ENCODE measurements around the gene CCT5.
A peak's percentile ranks its signal among the peaks of the same experiment; 100 is the strongest.

CCT5 gene
- 64.3 to 836 (median 178) reads per million in 9 experiments for total RNA-seq

DNA sequence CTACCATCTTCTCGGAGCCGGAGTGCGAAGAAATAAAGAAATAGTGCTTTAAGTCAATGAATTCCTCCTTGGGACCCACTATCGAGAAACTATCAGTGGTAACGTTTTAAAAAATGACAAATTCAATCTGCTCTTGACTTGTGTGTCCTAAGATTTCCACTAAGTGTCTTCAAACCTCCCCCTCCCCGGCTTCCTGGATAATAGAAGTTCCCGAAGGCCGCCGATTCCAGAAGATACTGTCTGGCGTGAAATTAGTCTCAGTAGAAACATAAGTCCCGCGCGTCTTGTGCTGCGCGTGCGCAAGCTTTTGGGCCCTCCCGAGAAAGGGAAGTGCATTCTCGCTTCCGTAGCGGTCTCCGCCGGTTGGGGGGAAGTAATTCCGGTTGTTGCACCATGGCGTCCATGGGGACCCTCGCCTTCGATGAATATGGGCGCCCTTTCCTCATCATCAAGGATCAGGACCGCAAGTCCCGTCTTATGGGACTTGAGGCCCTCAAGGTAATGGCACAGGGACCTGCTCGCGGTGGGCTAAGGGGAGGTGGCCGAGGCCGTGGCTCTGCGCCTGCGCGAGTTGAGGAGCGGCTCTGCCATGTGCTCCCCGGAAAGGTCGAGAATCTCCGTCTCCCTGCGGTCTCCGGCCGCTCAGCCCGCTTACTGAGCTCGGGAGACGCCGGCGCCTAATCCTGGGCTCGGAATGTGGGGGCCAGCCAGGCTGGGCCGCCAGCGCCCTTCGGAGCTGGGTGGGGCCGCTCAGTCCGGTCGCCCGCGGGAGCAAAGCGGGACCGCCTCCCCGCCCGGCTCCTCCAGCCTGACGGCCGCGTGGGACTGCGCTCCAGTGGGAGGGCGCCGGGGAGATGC lies at the start of gene CCT5:
TSS of gene CCT5 (plus strand) at position 333 of the 858 bp plus-strand sequence. CDS start at position 394, 61 bp downstream.
- Mint-ChIP-seq H3K27ac (peak within 1 kb of the TSS; percentile 99 to 100), H3K4me3 (peak within 1 kb of the TSS; percentile 86 to 90), H3K27me3 (no peaks in the 10 kb centered on the region), H3K4me1 (ENCODE audit: low read depth in 2 of 2) (peaks cover 28 to 43% of the 10 kb centered on the region in 2 donors), H3K9me3 (no peaks in the 10 kb centered on the region), H3K36me3 (ENCODE audit: insufficient read depth) (peaks cover 24% of the 10 kb centered on the region)
- peak; percentile 83 for ATAC-seq (replicated peaks)
- peak; percentile 86 to 90 (median 88) for DNase-seq

- no peaks in the 10 kb centered on the region for H3K27me3 Mint-ChIP-seq
- H3K9me3 Mint-ChIP-seq, result peaks cover 0 to 6% of the 10 kb centered on the region in 2 donors
- H3K4me1 Mint-ChIP-seq (ENCODE audit: low read depth in 2 of 2), result no peaks in the 10 kb centered on the region
- DNase-seq (no peak), ATAC-seq (replicated peaks) (no peak)
- no peaks in the 10 kb centered on the region for H3K36me3 Mint-ChIP-seq (ENCODE audit: insufficient read depth)
- H3K27ac Mint-ChIP-seq, result no peak overlapping the region
- H3K4me3 Mint-ChIP-seq, result no peak overlapping the region
Observed at GRCh38 chr5:10201223-10201868, 48.7 kb upstream of the CCT5 start.

DNA sequence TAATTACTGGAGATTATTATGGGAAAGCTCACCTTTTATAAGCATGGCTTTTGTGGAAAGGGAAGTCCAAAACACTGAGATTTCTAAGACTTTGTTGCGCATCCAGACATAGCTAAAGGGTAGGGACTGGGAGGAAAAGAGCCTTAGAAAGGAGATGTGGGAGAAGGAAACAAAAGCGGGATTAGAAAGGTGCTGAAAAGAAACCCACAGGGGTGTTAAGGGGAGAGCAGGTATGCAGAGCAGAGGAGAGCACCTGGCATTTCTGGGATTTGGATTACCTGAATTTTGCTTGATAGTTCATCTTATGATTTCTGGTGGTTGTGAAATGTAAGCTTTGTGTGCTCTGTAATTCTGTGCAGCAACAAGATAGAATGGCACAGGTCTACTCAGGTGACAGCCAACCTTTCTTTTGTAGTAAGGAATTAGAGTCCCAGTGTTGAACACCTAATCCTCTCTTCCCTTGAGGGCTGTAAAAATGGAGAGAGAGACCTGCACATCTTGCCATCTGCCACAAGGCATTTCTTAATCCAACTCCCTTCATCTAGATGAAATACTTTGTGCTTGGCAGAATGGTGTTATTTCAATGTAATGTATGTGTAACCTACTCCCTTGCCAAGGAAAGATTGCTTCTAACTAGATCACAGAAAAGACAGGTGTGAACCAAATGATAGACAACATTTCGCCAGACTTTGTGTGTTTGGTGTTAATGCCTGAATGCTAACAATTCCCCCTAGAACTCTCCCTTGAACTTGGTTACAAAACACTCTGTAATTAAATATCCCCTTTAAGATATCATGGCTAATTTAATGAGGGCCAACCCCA lies 47.8 kb upstream of the CCT5 start:
- Mint-ChIP-seq H3K4me3 (no peak overlapping the region), H3K4me1 (ENCODE audit: low read depth in 2 of 2) (no peaks in the 10 kb centered on the region), H3K9me3 (peaks cover 0 to 3% of the 10 kb centered on the region in 2 donors), H3K27ac (no peak overlapping the region), H3K36me3 (ENCODE audit: insufficient read depth) (no peaks in the 10 kb centered on the region), H3K27me3 (no peaks in the 10 kb centered on the region)
- DNase-seq (no peak), ATAC-seq (replicated peaks) (no peak)

GRCh38 chr5:10209004-10209403 lies 41.1 kb upstream of the CCT5 start:
- Mint-ChIP-seq H3K4me3 (no peak overlapping the region), H3K4me1 (ENCODE audit: low read depth in 2 of 2) (no peaks in the 10 kb centered on the region), H3K36me3 (ENCODE audit: insufficient read depth) (no peaks in the 10 kb centered on the region), H3K27me3 (no peaks in the 10 kb centered on the region), H3K27ac (no peak overlapping the region), H3K9me3 (no peaks in the 10 kb centered on the region)
- ATAC-seq (replicated peaks) (no peak), DNase-seq (no peak)

DNA sequence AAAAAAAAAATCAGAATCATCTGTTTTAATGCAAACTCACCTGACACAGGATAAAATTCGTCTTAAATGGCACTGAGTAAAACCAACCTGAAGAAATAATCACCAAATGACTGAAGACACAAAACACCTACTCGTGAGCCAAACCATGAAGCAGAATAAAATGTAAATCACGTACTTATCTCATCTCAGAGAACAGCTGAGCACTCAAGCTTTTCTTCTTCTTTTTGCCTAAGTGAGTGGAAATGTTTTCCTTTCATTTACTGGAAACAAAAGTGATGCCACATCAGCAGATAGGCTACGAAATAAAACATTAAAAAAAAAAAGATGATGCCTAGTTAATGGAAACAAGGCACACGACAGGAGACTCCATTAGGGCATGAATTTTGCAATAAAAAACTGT lies 36.8 kb upstream of the CCT5 start:
- Mint-ChIP-seq H3K36me3 (ENCODE audit: insufficient read depth) (no peaks in the 10 kb centered on the region), H3K27me3 (no peaks in the 10 kb centered on the region), H3K9me3 (no peaks in the 10 kb centered on the region), H3K4me3 (no peak overlapping the region), H3K27ac (no peak overlapping the region), H3K4me1 (ENCODE audit: low read depth in 2 of 2) (no peaks in the 10 kb centered on the region)
- no peak for DNase-seq
- no peak for ATAC-seq (replicated peaks)

- H3K27me3 Mint-ChIP-seq, result no peaks in the 10 kb centered on the region
- H3K9me3 Mint-ChIP-seq, result no peaks in the 10 kb centered on the region
- no peaks in the 10 kb centered on the region for H3K4me1 Mint-ChIP-seq (ENCODE audit: low read depth in 2 of 2)
- no peak overlapping the region for H3K27ac Mint-ChIP-seq
- H3K36me3 Mint-ChIP-seq (ENCODE audit: insufficient read depth), result no peaks in the 10 kb centered on the region
- ATAC-seq (replicated peaks) (no peak), DNase-seq (no peak)
- H3K4me3 Mint-ChIP-seq, result no peak overlapping the region
Observed at GRCh38 chr5:10214041-10214440, 36.0 kb upstream of the CCT5 start.

GRCh38 chr5:10215366-10215765 lies 34.7 kb upstream of the CCT5 start:
- H3K4me1 Mint-ChIP-seq (ENCODE audit: low read depth in 2 of 2), result no peaks in the 10 kb centered on the region
- H3K4me3 Mint-ChIP-seq, result no peak overlapping the region
- no peaks in the 10 kb centered on the region for H3K36me3 Mint-ChIP-seq (ENCODE audit: insufficient read depth)
- DNase-seq (no peak), ATAC-seq (replicated peaks) (no peak)
- no peak overlapping the region for H3K27ac Mint-ChIP-seq
- no peaks in the 10 kb centered on the region for H3K9me3 Mint-ChIP-seq
- no peaks in the 10 kb centered on the region for H3K27me3 Mint-ChIP-seq

GRCh38 chr5:10216107-10216506 lies 34.0 kb upstream of the CCT5 start:
- Mint-ChIP-seq H3K27me3 (no peaks in the 10 kb centered on the region), H3K27ac (no peak overlapping the region), H3K36me3 (ENCODE audit: insufficient read depth) (no peaks in the 10 kb centered on the region), H3K4me3 (no peak overlapping the region), H3K4me1 (ENCODE audit: low read depth in 2 of 2) (no peaks in the 10 kb centered on the region), H3K9me3 (no peaks in the 10 kb centered on the region)
- no peak for ATAC-seq (replicated peaks)
- DNase-seq, result no peak

DNA sequence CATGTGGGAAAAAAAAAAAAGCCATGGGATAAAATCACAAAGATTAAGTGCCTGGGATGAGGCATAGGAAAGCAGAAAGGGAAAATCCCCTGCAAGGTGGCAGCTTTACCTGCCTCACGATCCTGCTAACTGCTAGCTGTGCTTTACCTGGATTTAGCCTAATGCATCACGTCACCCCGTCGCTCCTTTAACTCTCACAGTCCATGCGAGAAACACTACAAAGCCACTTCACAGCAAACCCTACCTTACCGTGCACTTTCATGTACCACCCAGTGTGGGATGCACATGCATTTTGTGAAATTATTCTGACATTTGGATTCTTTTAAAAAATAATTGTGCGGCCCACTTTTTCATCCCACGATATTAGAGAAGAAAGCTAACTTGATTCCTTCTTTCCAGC lies 31.4 kb upstream of the CCT5 start:
- H3K27ac Mint-ChIP-seq, result no peak overlapping the region
- H3K4me1 Mint-ChIP-seq (ENCODE audit: low read depth in 2 of 2), result no peaks in the 10 kb centered on the region
- no peaks in the 10 kb centered on the region for H3K9me3 Mint-ChIP-seq
- ATAC-seq (replicated peaks) (no peak), DNase-seq (no peak)
- H3K4me3 Mint-ChIP-seq, result no peak overlapping the region
- no peaks in the 10 kb centered on the region for H3K27me3 Mint-ChIP-seq
- no peaks in the 10 kb centered on the region for H3K36me3 Mint-ChIP-seq (ENCODE audit: insufficient read depth)

DNA sequence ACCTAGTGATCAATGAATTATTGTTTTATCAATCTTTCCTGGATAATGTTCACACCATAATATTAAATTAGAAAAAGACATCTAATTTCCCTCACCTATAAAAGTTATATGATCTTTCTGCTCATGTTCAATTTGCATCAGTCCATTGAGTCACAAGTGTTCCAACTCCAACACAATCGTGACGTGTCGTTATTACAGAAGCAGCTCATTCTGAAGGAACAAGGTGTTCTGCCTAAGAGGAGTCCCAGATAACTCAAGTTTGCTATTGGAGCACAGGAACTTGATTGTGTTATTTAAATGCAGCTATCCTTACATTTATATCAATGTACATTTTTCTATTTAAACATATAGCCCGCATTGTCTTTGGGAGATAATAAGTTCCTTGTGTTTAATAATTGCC lies 31.0 kb upstream of the CCT5 start:
- no peak overlapping the region for H3K27ac Mint-ChIP-seq
- H3K4me1 Mint-ChIP-seq (ENCODE audit: low read depth in 2 of 2), result no peaks in the 10 kb centered on the region
- H3K36me3 Mint-ChIP-seq (ENCODE audit: insufficient read depth), result no peaks in the 10 kb centered on the region
- H3K27me3 Mint-ChIP-seq, result no peaks in the 10 kb centered on the region
- H3K4me3 Mint-ChIP-seq, result no peak overlapping the region
- no peak for DNase-seq
- H3K9me3 Mint-ChIP-seq, result no peaks in the 10 kb centered on the region
- ATAC-seq (replicated peaks), result no peak

DNA sequence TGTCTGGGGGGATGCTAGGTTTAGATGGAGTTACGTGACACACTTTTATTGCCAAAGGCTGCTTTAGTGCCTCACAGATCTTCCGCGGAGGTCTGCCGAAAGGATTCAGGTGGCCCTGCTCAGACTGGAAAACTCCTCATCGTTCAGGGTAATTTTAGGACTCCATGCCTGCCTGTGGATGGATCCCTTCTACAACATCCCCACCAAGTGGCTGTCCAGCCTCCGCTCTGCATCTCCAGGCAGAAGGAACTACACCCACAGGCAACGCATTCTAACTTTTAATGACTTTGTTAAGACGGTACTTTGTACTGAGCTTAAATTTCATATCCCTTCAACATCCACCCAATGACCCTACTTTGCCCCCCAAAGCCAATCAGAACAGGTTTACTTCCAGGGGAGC lies 29.8 kb upstream of the CCT5 start:
- H3K9me3 Mint-ChIP-seq, result peaks cover 4 to 5% of the 10 kb centered on the region in 2 donors
- no peaks in the 10 kb centered on the region for H3K36me3 Mint-ChIP-seq (ENCODE audit: insufficient read depth)
- no peaks in the 10 kb centered on the region for H3K4me1 Mint-ChIP-seq (ENCODE audit: low read depth in 2 of 2)
- ATAC-seq (replicated peaks) (no peak), DNase-seq (no peak)
- no peak overlapping the region for H3K27ac Mint-ChIP-seq
- H3K27me3 Mint-ChIP-seq, result no peaks in the 10 kb centered on the region
- H3K4me3 Mint-ChIP-seq, result no peak overlapping the region

GRCh38 chr5:10222326-10222725 lies 27.8 kb upstream of the CCT5 start:
- H3K4me1 Mint-ChIP-seq (ENCODE audit: low read depth in 2 of 2), result no peaks in the 10 kb centered on the region
- H3K9me3 Mint-ChIP-seq, result peaks cover 4 to 13% of the 10 kb centered on the region in 2 donors
- DNase-seq (no peak), ATAC-seq (replicated peaks) (no peak)
- H3K4me3 Mint-ChIP-seq, result no peak overlapping the region
- H3K36me3 Mint-ChIP-seq (ENCODE audit: insufficient read depth), result no peaks in the 10 kb centered on the region
- H3K27me3 Mint-ChIP-seq, result no peaks in the 10 kb centered on the region
- H3K27ac Mint-ChIP-seq, result no peak overlapping the region

GRCh38 chr5:10227379-10227778 lies 22.7 kb upstream of the CCT5 start:
- DNase-seq (no peak), ATAC-seq (replicated peaks) (no peak)
- H3K27me3 Mint-ChIP-seq, result no peaks in the 10 kb centered on the region
- H3K4me1 Mint-ChIP-seq (ENCODE audit: low read depth in 2 of 2), result no peaks in the 10 kb centered on the region
- H3K4me3 Mint-ChIP-seq, result no peak overlapping the region
- H3K9me3 Mint-ChIP-seq, result peaks cover 4 to 13% of the 10 kb centered on the region in 2 donors
- no peaks in the 10 kb centered on the region for H3K36me3 Mint-ChIP-seq (ENCODE audit: insufficient read depth)
- no peak overlapping the region for H3K27ac Mint-ChIP-seq
